HG03460 (cell line): ENCODE measurements around the gene DLGAP4.

Source experiments
- ATAC-seq: cut with Tn5 transposase; IDR thresholded peaks from one replicate; pipeline ENCODE4 v1.9.1; 2021; ENCODE audit not compliant: unreplicated experiment

DLGAP4 gene

DNA sequence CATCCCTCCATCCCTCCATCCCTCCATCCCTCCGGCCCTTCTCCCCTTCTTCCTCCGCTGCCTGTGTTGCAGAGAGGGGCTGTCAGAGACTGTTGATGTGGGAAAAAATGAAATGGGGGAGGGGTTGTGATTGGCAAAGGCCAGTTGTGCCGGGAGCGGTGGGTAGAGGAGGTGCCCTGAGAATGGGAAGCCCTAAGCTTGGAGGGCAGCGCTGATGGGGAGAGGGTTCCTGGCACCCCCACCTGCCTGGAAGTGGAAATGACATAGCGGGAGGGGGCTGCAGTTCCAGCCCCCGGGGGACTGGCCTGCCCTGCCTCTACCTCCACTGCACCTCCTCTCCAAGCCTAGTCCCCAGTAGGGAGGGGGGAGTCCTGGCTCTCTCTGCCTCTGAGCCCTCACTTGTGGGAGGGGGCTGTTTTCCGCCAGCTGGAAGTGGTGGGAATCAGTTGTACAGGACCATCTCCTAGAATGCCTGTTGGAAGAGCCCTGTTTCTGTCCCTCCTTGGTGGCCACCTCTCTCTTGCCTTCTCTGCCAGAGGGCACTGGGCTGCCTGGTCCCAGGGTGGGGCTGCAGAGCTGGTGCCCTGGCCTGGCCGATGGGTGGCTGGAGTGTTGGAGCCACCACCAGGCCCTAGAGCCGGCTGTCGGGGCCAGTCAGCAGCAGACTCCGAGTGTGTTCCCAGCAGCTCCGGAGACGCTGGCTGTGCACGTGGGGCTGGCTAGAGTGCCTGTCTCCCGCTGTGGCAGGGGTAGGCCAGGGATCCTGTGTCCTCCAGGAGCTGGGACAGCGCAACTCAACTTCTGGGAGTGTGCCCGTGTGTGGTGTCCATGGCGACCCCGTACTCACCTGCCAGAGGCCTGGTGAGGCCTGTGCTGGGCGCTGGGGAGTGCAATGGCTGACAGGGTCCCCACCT lies 1.5 kb downstream of the DLGAP4 start:
- no peak for ATAC-seq

DNA sequence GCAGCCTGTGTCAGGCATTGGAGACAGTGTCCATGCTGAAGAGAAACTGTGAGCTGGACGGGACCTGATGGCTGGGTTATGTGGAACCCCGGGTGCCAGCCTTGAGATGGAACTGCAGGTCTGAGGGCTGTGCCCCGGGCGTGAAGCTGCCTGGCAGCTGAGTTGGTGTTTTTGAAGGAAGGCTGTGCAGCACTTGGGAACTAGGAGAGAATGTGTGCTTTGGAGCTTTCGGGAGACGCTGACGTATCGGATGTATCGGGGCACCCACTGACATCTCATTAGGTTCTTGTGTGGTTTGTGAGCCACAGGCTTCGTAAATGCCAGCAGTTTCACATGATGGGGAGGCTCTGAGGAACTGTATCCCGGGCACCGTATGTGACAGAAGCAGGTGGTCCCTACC lies 2.2 kb downstream of the DLGAP4 start:
- no peak for ATAC-seq

DNA sequence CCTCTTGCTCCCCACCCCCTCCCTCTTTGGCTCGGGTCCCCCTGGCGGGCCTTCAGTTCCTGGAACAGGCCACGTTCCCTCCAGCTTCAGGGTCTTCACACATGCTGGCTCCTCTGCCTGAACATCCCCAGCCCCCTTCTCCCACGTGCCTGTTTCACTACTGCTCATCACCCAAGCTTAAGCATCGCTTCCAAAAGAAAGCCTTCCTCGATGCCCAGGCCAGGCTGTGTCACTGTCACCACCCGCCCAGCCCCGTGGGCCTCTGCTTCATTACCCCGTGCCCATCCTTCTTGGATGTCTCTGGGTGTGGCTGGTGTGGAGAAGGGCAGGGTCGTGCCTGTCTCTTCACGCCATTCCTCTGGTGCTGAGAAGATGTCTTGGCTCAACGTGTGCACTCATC lies 2.8 kb downstream of the DLGAP4 start:
- no peak for ATAC-seq

DNA sequence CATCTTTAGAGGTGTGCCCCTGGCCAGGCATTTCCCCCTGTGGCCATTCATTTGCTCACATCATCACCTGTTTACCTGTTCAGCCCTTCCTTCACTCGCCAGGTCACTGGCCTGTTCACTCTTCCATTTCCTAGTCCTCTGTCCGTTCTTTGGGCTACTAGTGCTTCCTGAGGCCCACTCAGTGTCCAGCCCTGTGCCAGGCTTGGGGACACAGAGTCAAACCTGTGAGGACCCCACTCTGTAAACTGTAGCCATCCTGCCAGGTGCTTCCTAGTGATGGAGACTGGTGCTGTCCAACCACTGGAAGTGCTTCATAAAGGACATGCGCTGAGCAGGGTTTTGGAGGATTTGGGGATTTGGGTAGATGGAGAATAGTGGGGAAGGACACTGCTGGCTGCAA lies 3.5 kb downstream of the DLGAP4 start:
- ATAC-seq = no peak

DNA sequence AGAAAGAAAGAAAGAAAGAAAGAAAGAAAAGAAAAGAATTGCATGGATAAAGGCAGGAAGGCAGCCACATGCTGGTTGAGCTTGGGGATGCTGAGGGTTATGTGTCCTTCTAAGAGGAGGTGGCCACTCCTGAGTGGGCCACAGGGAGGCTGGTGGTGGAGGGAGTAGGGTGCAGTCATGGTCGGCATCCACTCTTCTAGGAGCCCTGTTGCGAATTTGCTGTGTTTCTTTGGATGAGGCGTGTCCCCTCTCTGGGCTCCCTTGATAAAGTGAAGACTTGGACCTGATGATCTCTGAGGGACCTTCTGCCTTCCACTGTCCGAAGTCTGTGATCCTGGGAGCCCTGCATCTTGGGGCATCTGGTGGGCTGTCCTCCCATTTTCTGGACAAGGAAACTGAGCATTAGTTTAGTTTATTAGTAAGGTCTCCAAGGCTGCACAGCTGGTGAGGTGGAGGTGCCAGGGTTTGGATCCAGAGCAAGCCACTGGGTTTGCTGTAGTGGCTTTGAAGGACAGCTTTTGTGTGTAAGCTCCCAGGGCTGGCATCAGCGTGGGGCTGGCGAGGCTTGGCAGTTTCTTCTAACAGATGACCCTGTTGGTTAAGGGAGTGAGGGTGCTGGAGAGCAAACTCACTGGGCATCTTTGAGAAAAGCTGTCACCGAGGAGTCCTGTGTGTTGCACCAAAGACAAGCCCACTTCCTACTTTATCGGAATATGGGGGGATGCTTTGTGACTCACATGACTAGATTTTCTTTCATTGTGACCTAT lies 4.3 kb downstream of the DLGAP4 start:
- ATAC-seq = no peak

DNA sequence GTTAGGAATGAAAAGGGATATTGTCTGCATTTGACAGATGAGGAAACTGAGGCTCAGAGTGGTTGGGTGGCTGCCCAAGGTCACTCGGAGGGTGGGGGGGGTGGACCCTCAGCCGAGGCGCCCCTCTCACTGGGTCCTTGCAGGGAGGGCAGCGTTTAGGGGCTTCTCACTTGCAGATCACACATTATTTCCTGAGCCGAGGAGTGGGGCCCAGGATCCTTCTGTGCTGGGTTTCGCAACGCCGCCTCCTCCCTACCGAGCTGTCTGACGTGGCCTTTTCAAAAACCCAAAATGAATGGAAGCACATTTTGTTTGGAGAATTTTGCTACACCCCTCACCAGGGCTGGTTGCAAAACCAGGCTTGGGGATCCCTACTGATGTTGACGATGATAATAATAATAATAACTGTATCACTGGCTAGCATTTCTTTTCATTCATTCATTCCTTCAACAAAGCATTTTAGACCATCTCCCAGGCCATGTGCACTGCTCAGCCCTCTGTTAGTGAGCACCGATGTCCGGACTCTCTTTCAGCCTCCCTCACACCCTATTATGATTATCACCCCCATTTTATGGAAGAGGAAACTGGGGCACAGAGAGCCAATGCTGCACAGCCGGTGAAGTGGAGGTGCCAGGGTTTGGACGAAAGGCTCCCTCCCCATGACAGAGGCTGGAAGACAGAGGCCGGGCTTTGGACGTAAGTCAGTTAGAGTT lies 5.2 kb downstream of the DLGAP4 start:
- no peak for ATAC-seq

DNA sequence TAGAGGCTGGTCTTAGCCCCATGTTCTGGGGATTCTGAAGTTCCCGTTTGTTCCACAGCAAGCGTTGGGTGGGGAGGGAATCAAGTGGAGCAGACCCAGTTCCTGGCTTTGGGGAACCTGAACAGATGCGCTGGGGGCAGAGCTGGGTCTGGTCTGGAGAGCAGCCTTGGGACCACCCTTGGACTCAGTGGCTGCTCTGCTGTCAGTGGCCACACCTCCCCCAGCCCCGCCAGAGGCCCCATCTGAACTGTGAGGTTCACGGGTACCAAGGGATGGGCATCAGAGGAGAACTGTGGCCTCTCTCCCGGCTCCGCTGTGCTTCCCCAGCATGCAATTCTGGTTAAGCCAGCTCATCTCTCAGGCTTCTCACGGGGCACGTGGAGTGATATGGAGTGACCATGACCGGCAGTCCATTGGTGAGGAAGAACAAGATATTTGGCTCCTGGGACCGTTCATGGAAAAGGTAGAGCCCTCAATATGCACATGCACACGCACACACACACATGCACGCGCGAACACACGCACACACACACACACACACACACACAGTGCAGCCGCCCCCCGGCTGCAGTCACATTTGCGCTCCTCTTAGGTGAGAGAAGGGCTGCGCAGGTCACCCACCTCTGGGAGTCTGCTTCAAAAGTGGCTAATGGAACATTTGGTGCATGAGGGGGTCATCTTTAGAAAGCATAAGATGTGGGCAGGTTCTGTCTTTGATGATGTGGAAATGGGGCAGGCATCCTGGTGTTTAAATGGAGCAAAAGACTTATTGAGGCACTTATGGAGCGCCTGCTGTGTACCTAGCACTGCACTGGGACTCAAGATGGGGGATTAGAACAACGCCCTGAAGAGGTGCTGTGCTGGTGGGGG lies 6.0 kb downstream of the DLGAP4 start:
- no peak for ATAC-seq

DNA sequence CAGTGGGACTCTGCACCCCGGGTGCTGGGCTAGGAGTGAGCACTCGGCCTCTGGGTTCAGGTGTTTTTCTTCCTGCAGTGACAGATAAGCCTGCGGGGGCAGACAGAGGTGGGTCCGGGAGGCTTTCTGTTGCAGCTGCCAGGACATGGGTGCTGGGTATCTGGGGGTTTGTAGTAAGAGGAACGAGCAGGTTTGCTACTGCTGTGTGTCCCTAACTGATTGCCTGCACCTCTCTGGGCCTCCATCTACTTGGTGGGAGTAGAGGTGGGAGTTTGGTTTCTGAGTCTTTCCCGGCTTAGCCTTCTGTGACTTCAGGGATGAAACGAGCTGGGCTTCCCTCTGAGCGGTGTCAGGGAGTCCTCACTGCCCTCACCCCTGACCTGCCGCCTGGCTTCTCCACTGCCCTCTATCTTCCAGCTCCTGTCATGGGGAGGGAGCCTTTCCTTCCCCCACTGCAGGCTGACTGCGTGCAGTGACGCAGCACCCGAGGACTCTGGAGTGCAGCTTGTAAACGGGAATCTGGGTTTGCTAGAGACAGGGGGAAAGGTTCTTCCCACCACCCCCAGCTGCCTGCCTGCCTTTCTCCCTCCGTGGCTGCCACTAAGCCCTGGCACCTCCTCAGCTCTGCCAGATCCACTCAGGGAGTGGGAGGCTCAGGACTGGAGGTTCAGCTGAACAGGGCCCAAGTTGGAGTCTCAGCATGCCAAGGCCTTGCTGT lies 6.7 kb downstream of the DLGAP4 start:
- no peak for ATAC-seq

DNA sequence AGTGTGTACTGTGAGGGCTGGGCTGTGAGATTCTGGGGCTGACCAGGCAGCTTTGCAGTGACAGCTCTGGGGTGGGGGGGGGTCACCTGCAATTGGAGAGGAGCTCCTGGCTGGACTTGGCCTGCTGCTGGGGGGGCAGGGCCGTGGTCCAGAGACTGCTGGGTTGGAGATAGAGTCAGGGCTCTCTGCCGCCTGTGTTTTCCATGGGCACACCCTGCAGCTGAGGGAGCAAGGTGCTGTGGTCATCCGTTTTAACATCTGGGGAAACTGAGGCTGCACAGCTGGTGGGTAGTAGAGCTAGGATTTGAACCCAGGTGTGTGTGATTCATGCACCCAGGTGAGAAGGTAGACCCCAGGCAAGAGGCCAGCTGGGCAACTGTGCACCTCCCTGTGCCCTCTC lies 7.3 kb downstream of the DLGAP4 start:
- no peak for ATAC-seq

DNA sequence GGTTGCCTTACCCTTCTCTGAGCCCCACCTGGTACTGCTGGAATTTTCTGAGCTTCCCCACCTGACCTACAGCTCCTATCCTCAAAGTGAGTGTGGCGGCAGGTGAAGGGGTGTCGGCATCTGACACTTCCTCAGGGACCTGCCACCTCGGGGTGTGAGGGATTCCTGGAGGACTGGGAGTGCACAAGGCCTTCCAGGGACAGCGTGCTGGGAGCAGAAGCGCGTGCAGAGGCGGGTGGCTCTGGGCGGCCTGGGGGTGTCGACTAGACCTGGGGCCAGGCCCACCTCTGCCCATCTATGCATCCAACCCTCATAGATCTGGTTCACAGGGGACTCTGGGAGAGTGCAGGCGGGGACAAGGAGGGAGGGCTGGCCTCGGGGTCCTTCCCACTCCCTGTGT lies 7.8 kb downstream of the DLGAP4 start:
- ATAC-seq = no peak

DNA sequence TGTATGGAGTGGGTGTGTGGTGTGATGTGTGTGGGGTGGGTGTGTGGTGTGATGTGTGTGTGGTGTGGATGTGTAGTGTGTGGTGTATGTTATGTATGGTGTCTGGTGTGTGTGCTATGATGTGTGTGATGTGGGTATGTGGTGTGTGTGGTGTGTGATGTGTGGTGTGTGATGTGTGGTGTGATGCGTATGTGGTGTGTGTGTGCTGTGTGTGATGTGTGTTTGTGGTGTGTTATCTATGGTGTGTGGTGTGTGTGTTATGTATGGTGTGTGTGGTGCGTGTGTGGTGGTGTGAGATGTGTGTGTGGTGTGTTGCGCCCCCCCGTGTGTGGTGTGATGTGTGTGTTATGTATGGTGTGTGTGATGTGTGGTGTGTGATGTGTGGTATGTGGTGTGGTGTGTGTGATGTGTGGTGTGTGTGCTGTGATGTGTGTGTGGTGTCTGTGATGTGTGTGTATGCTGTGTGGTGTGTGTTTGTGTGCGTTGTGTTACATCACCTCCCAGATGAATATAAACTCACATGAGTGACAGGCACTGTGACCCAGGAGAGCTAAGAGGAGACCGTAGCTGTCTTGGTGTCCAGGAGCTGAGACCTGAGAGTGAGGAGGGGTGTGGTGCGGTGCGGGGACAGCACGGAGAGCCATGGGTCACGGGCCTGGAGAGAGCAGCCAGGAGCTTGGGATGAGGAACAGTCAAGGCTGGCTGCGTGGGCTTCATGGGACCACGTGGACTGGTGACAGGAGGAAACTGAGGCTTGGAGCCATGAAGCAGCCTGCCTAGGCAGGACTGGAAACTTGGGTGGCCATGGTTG lies 8.8 kb downstream of the DLGAP4 start:
- no peak for ATAC-seq

DNA sequence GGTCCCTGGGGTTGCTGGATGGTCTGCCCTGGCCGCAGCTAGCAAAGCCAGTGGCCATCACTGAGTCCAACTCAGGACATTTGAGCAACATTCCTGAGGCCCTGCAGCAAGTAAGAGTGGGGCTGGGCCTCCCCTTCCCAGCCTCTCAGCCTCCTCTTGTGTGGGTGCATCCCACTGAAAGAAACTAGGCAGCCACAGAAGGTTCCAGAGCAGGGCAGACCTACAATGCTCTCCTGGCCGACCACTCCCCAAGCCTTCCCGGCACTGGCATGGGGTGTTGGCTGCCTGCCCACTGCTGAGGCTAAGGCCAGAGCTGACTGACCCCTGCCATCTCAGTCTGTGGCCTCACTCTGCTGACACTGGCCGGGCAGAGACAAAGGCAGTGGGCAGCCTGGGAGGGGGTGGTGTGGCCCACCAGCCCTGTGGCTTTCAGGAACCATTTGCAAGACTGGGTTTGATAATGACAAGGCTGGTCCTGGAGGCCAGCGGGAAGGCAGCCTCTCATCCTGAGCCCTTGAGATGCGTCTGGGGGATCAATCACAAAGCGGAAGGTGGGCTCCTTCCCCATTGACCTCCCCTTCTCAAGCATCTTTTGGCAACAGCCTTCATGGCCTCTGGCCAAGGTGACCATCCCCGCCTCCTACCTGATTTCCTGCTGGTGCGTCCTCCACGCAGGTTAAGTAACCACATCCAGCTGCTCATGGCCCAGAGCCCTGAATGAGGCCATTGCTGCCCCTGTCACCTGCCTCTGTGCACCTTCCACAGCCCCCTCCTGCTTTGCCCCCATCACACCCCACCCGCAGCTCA lies 9.6 kb downstream of the DLGAP4 start:
- no peak for ATAC-seq

DNA sequence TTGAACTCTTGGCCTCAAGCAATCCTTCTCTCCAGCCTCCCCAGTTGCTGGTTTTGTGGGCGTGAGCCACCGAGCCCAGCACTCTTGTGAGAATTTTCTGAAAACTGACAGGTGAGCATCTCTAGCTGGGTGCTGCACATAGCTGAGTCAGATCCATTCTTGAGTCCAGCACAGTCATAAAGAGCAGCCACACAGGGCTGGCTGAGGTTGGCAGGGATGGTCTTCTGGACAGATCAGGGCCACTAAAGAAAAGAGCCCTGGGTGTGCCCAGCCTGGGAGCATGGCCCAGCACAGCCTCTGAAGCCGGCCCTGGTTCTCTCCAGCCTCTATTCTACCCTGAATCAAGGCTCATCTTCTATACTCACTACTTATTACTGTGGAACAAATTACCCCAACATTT lies 11.5 kb downstream of the DLGAP4 start:
- no peak for ATAC-seq

DNA sequence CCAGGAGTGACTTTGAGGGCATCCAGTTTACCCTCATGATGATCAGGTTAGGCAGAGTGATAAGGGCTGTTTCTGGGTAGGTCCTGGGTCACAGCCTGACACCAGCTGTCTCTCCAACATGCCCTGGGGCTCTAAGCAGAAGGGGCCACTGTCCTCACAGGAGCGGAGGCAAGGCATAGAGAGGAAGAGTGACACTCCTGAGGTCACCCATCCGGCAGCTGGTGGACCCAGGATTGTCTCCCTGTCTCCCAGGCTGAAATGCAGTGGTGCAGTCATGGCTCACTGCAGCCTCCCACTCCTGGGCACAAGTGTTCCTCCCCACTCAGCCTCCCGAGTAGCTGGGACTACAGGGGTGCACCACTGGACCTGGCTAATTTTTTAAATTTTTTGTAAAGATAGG lies 12.0 kb downstream of the DLGAP4 start:
- ATAC-seq = no peak

DNA sequence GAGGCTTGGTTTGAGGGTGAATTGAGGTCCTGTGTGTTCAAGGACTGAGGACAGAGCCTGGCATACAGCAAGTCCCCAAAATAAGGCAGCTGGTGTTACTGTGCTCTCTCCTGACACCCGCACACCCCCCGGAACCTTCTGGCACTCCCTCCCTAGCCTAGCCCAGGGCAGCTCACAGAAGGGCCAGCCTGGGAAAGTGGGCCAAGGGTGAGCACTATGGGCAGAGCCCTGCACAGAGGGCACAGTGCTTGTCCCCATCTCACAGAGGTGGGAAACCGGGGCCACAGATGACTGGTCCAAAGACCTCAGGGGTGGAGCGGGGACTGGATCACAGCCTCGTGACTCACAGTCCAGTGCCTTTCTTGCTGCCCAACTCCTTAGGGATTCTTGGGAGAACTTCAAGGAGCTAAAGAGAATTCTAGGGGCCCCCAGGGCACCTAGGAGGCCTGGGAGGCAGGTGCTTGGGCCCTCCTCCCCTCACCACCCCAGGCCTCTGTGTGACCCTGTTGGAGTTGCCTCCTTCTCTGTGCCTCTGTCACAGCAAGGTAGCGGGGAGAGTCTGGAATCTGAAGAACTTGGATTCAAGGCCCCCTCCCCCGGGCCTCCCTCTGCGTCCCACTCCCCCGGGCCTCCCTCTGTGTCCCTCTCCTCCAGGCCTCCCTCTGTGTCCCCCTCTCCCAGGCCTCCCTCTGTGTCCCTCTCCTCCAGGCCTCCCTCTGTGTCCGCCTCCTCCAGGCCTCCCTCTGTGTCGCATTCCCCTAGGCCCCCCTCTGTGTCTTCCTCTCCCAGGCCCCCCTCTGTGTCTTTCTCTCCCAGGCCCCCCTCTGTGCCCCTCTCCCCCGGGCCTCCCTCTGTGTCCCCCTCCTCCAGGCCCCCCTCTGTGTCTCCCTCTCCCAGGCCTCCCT lies 13.5 kb downstream of the DLGAP4 start:
- no peak for ATAC-seq

DNA sequence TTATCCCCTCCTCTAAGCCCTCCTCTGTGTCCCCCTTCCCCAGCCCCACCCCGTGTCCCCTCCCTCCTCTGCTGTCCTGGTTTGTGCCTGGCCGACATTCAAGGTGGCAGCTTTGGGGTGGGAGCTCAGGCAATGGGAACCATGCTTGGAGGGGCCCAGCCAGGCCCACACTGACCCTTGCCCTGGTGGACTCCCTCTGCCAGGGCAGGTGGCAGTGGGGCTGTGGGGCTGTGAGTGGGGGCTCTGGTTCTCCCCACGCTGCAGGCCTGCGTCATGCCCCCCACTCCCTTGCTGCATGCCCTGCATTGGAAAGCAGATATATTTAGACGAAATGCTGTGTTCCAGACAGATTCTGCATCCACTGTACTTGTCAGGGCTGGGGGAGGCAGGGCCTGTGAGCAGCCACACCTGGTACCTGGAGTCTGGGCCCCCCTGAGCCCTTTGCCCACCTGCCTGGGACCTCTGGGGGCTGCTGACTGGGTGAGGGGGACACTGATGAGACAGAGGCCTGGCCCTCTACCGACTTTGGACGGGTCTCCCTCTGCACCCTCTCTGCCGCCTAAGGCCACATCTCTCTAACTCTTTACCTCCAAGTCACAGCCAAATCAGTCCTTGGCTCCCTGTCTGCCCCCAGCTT lies 14.2 kb downstream of the DLGAP4 start:
- no peak for ATAC-seq
